ENCODE results near the gene LRRC61.
A peak's percentile ranks its signal among the peaks of the same experiment; 100 is the strongest.
"Not testable (repeated sequence)": the region's sequence is repeated elsewhere in the genome, so short reads cannot be mapped to it uniquely, and the experiment has no call there.

LRRC61 gene

DNA sequence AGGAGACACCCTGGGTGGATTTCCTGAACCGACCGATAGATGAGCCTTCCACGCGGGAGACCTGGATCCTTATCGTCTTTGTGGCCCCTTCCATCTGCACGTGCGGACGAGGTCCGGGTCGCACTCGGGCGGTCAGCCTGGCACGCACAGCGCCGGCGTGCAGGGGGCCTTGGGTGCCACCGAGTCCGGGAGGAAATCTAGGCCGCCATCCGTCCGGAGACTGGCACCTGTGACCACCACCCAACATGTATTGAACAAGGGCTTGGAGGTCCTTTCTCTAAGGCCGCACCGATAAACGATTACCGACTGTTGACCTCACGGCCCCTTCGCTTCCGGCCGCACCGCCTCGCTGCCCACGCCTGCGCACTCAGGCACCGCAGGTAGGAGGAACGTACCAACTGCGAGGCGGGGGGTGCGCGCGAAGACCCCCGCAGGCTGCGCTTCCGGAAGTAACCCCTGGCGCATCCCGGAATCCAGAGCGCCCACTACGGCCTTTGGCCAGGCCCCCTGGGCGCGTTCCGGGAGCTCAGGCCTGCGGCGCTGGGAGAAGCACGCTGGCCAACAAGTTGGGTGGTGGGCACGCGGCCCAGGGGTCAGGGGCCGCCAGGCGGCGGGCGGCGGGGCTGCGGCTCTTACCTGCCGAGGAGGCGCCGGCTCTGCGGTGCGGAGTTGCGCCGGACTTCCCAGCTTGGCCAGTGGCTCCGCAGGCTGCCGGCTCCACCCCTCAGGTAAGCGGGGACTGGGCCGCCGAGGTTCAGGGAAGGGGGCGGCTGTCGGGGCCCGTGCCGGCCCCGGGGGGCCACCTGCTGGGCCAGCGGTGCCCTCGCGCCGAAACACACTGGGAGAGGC, at the start of gene LRRC61, which contains the start of gene ACTR3C:
TSS of gene LRRC61 (plus strand) at position 523 of the 849 bp plus-strand sequence. CDS start 13,507 bp downstream, outside the sequence.
TSS of gene ACTR3C (minus strand) at position 713 of the 849 bp plus-strand sequence. CDS start 28,249 bp downstream, outside the sequence.
- no peak for DNase-seq (ENCODE audit: low spot score)

DNA sequence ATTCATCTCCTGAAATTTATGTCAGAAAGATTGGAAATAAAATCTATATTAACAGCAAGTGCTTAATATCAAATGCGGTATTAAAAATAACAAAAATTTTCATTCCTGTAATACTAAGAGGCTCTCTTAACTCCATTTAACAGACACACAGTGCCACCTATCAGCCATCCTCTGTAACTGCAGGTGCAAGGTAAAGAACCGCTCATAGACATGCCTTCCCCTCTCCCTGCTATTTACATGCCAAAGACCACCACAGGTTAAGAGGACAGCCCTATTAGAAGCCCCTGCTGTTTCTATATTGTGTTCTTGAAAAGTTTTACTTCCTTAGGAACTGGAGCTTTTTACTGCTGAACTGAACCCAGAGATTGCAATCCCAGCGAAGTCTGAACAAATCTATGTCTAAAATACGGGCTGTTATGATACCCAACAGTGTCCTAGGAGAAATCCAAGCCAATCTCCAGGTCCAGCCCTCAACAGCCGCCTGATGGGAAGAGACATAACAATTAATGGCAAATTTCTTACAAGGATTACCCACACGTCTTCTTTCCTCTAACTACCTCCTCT, 46.9 kb upstream of the LRRC61 start:
- peak; percentile 41 for DNase-seq (ENCODE audit: low spot score)

DNA sequence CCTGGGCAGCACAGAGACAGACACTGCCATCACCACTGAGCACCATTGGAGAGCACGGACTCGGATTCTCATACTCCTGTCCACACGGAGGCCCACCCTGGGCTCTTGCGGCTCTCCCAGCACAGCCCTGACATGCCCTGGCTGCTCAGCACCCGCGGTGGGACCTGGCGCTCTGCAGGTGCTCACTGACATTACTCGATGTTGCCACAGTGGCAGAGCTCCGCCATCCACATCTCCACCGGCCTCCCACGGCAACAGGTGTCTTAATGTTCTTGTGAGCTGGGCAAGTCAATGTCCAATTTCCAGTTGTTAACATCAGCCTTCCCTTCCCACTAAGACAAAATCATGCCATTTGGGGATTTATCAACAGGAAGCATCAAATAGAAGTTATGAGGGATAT, 44.8 kb upstream of the LRRC61 start:
- DNase-seq (ENCODE audit: low spot score) = not testable (repeated sequence)

GRCh38 chr7:150281681-150282403, 41.3 kb upstream of the LRRC61 start:
- DNase-seq (ENCODE audit: low spot score) = not testable (repeated sequence)

DNA sequence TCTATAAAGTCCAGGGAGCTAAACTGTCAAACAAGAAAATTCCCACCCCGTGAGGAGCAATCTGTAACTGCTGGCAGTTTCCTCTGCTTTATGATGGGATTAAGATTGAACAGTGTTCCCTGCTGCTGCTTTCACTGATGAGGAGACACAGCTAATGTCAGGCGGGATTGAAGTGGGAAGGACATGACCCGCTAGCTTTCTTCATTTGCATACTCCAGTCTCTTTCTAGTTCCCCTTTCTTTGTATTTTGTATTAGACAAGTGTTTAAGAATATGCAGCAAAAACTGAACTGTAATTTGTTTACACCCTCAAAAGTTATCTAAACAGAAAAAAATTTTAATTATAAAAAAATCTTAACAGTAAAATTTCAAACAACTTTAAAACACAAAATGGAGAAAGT, 40.0 kb upstream of the LRRC61 start:
- DNase-seq (ENCODE audit: low spot score) = not testable (repeated sequence)

DNA sequence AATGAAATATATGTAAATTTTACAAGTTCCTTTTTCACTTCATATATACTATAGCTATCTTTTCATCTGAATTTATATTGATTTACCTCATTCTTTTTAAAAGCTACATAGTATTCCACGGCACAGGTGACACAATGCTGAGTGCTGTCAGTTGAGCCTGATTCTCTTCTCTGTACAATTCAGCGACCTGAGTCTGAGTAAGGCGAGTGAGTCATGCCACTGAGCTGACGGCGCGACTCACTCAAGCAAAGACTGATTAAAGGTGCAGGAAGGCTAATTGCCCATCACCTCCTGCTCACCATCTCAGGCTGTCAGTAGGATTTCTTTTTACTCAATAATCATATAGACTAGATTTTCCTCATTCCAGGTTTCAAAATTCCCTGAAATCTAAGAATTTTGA, 39.5 kb upstream of the LRRC61 start:
- not testable (repeated sequence) for DNase-seq (ENCODE audit: low spot score)

DNA sequence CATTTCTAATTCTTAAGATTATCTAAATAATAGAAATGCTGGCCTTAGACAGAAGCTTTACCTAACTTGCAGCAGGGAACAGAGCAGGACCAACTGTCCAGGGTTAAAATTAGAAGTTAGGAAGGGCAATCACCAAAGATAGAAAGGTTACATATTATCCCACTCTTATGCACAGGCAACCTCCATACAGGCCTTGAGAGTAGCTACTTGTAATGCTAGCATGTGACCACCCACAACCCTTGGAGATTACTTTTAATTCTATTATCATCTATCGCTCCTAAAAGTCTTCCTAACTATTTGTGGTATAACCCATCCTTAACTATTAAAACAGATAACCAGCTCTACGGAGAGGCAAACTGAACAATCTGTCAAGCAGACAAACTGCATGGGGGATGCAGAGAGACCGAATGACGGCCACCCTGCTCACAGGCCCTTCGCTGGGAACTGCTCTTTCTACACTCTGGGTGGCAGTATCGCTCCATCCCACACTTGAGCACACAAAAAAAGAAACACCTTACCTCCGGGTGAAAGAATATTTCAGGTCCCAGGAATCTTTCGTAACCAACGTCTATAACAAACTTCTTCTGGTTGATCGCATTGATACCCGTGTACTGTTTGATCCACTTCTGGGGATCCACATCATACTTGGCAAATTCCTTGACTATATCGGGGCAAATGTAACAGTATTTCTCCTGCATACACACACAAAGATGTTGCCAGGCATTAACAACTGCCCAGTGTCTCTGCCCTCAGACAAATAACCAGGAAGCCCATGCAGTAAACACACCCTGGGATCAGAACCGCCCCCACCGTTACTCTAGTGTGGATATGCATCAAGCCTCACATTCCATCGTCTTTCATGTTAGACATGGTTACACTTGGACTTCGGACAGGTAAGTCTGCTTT, 37.1 kb upstream of the LRRC61 start:
- not testable (repeated sequence) for DNase-seq (ENCODE audit: low spot score)

DNA sequence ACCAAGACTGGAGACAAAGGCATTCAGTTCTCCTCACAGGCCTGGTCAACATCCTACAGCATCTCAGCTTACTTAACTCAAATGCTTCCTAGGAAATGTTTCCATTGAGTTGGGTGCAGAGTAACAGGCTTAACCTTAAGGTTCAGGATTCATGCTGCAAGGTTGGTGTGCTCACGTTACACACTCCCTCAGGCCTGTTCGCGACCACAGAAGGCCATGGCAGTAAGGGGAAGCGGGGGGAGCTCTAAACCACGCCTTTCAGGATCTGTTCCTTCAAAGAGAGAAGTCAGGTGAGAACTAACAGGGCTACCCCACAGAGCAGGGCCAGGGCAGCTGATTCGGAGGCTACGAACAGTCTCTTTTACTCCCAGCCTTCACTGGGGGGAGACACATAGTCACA, 35.3 kb upstream of the LRRC61 start:
- not testable (repeated sequence) for DNase-seq (ENCODE audit: low spot score)

- not testable (repeated sequence) for DNase-seq (ENCODE audit: low spot score)
Measured at GRCh38 chr7:150288816-150289215, 34.3 kb upstream of the LRRC61 start.

DNA sequence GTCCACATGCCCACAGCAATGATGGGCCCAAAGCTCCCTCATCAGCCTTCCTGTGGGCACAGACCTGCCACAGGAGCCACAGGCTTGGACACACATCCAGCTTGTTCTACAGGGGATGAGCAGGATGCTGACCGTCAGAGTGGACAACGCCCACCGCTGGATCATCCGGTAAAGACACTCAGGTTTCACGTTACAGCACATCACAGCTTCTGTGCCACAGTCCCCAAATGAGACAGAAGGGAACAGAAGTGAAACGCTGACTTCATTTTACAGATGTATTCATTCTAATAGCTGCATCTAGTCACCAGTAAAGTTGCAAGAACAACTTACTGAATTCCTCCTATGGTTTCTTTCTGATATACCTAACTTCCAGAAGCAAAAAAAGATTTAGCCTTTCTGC, 32.8 kb upstream of the LRRC61 start:
- not testable (repeated sequence) for DNase-seq (ENCODE audit: low spot score)

DNA sequence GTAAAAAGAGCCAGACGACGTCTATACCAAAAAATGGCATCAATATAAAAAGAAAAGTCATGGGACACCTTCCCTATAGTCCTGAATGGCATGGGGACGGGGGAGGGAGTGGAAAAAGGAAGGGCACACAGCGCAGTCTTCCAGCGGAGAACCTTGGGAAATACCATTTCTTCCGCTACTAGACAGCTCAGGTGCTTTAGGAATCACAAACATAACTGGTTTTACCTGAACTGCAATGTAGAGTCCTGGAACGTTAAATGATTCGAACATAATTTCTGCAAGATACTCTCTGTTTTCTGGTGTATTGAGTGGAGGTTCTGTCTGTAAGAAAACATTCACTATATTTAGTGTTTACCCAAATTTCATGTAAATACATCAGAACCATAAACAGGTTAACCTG, 28.1 kb upstream of the LRRC61 start:
- not testable (repeated sequence) for DNase-seq (ENCODE audit: low spot score)

- DNase-seq (ENCODE audit: low spot score) = not testable (repeated sequence)
Measured at GRCh38 chr7:150295614-150296013, 27.5 kb upstream of the LRRC61 start.

- DNase-seq (ENCODE audit: low spot score) = not testable (repeated sequence)
Measured at GRCh38 chr7:150296802-150297201, 26.4 kb upstream of the LRRC61 start.

DNA sequence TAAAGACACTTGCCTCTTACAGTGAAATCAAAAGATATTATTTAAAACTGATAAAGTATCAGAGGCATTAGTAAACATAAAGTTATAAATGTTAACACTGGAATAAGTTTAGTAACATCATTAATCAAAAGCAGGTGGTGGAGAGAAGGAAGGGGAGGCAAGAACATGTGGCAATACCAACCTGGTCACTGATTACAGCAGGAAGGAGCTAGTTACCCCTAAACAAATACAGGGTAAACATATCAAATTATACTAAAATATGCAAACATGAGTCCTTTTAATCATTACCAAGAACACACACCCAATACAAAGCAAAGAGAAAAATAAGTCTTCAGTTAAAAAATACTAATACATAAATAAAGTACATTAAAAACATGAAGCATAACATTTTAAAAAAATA, 25.2 kb upstream of the LRRC61 start:
- not testable (repeated sequence) for DNase-seq (ENCODE audit: low spot score)

DNA sequence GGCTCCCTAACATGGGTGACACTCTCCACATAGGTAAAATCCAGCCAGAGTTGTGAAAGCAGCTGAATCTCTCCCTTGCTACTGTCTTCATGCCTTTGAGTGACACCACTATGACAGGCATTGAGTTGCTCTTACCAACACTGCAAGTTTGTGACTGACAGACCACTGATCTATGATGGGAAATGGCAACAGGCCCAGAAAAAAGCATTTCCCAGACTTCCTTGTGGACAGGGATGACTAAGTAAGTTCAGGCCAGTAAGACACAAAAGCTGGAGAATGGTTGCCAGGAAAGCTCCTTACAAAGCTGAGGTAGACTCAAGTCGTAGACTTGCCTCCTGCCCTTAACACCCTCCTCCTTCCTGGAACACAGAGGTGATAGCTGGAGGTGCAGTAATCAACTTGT, 20.2 kb upstream of the LRRC61 start:
- not testable (repeated sequence) for DNase-seq (ENCODE audit: low spot score)

DNA sequence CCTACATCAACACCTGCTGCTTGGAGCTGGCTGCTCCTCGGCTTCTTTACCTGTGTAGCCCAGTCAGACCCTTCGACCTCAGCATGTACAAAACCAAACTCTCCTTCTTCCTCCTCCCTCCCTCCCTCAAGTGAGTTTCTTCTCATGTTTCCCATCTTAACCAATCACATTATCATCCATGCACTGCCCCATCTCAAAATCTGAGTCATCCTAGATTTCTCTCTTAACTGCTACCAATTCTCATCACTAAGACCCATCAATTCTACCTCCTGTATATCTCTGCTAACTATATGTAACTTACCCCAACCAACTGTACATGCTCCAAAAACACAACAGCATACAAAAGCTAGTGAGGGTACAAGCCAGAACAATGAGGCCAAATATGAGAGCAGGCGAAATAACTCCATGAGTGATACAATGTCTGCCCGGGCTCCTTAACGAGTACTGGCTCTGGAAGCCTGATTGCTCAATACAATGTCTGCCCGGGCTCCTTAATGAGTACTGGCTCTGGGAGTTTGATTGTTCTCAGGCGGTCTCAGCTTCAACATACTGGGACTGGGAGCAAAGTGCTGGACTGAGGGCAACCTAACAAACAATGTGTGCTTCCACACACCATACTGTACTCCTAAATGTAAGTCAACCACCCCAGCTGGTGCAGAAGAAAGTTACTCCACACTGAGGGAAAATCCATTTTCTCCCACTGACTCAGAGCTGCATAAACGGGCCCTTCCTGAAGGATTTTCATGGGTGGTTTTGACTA, 18.5 kb upstream of the LRRC61 start:
- not testable (repeated sequence) for DNase-seq (ENCODE audit: low spot score)

DNA sequence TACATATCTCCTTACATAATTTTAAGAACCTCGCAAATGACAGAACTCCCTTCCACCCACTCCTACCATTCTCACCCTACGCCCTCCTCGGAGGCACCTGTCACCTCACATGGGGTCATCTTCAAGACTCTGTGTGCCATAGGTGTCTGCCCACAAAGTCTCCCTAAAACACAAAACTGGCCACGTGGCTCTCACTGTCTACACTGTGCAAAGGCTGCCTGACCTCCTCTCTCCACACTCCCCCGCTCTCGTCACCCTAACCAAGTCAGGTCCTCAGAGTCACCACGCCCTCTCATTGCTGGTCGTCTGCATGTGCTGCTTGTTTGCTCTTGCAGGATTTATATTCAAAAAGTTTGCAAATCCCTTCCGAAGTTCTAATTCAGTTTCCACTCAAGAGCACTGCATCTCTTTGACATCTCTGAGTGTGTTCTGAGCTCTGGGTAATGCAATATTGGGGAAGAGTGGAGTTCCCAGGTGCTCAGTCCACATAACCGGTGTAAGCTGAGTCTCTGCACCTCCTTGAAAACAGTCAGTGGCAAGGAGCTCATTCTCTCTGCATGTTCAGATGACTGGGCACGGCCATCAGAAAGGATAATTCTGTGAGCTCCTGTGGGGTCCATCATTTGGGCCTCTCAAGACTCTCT, 17.8 kb upstream of the LRRC61 start:
- not testable (repeated sequence) for DNase-seq (ENCODE audit: low spot score)

DNA sequence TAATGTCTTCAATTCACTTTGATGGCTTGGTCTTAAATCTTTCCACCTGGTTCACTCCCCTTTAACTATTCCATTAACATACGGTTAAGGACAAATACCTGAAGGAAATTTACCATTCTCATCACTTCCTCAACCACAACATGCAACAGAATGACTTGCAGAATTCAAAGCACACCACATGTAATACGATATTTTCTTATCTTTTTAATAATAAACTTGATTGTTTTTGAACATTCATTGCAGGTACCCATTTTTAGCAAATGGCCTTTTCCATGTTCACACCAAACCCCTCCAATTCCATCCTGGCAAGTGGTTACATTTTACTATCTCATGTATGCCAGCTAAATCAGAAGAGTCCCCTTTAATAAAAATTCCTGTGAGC, 17.3 kb upstream of the LRRC61 start:
- DNase-seq (ENCODE audit: low spot score) = not testable (repeated sequence)

GRCh38 chr7:150306377-150306776, 16.8 kb upstream of the LRRC61 start:
- DNase-seq (ENCODE audit: low spot score) = not testable (repeated sequence)

DNA sequence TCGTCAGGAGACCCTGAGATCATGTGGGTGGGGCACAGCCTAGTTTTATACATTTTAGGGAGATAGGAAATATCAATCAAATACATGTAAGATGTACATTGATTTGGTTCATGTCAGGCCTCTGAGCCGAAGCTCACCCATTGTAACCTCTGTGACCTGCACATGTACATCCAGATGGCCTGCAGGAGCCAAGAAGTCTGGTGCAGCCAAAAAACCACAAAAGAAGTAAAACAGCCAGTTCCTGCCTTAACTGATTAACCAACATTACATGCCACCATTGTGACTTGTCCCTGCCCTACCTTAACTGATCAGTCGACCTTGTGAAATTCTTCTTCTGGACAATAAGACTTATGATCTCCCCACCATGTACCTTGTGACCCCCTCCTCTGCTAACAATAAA, 16.0 kb upstream of the LRRC61 start:
- DNase-seq (ENCODE audit: low spot score) = no peak
